ENCODE measurements around the gene EFHD1. TPM values are rescaled to one million over a fixed set of nuclear protein-coding genes. Genes with fewer than 3 reads are reported as not detected.

The EFHD1 gene
- total RNA-seq, 1 donor from 2014 or later, result 106 TPM

GRCh38 chr2:232697059-232697806 lies 63.8 kb downstream of the EFHD1 start, which contains the start of gene GIGYF2:
GIGYF2 (plus strand) TSS chr2:232697331; CDS start chr2:232735198, 37,867 bp downstream.
- Mint-ChIP-seq H3K27me3 (ENCODE audit: unreplicated experiment) (no peaks in the 10 kb centered on the region), H3K36me3 (ENCODE audit: unreplicated experiment) (peaks cover 5% of the 10 kb centered on the region), H3K4me3 (ENCODE audit: unreplicated experiment) (peak within 1 kb of the TSS; percentile 93), H3K27ac (ENCODE audit: unreplicated experiment) (peak within 1 kb of the TSS; percentile 88), H3K9me3 (ENCODE audit: unreplicated experiment) (no peaks in the 10 kb centered on the region), H3K4me1 (ENCODE audit: unreplicated experiment) (peaks cover 34% of the 10 kb centered on the region)
- TF ChIP-seq CTCF (IDR thresholded peaks at IDR 0.05), result no peak
- peak; percentile 97 for DNase-seq (ENCODE audit: extremely low spot score, unreplicated experiment)

GRCh38 chr2:232697807-232698110 lies 64.4 kb downstream of the EFHD1 start:
- H3K27me3 Mint-ChIP-seq (ENCODE audit: unreplicated experiment), result no peaks in the 10 kb centered on the region

GRCh38 chr2:232698556-232699091 lies 65.2 kb downstream of the EFHD1 start:
- Mint-ChIP-seq H3K36me3 (ENCODE audit: unreplicated experiment) (peaks cover 5% of the 10 kb centered on the region), H3K27me3 (ENCODE audit: unreplicated experiment) (no peaks in the 10 kb centered on the region), H3K9me3 (ENCODE audit: unreplicated experiment) (no peaks in the 10 kb centered on the region), H3K4me3 (ENCODE audit: unreplicated experiment) (peak overlapping the region; percentile 93), H3K4me1 (ENCODE audit: unreplicated experiment) (peaks cover 34% of the 10 kb centered on the region), H3K27ac (ENCODE audit: unreplicated experiment) (peak overlapping the region; percentile 73)
- TF ChIP-seq CTCF (IDR thresholded peaks at IDR 0.05), result no peak
- DNase-seq (ENCODE audit: extremely low spot score, unreplicated experiment), result no peak

More at GRCh38 chr2:232697807-232698110, 64.4 kb downstream of the EFHD1 start:
- no peak for DNase-seq (ENCODE audit: extremely low spot score, unreplicated experiment)
- H3K27ac Mint-ChIP-seq (ENCODE audit: unreplicated experiment), result peak overlapping the region; percentile 88
- H3K4me1 Mint-ChIP-seq (ENCODE audit: unreplicated experiment), result peaks cover 34% of the 10 kb centered on the region
- no peaks in the 10 kb centered on the region for H3K9me3 Mint-ChIP-seq (ENCODE audit: unreplicated experiment)
- H3K36me3 Mint-ChIP-seq (ENCODE audit: unreplicated experiment), result peaks cover 5% of the 10 kb centered on the region
- TF ChIP-seq CTCF (IDR thresholded peaks at IDR 0.05), result no peak
- H3K4me3 Mint-ChIP-seq (ENCODE audit: unreplicated experiment), result peak overlapping the region; percentile 93

- H3K27ac Mint-ChIP-seq (ENCODE audit: unreplicated experiment), result peak overlapping the region; percentile 73
- peak overlapping the region; percentile 93 for H3K4me3 Mint-ChIP-seq (ENCODE audit: unreplicated experiment)
These were observed 65.7 kb downstream of the EFHD1 start for GRCh38 chr2:232699110-232699509.

More at GRCh38 chr2:232699110-232699509, 65.7 kb downstream of the EFHD1 start:
- no peak for DNase-seq (ENCODE audit: extremely low spot score, unreplicated experiment)
- TF ChIP-seq CTCF (IDR thresholded peaks at IDR 0.05), result no peak
- H3K4me1 Mint-ChIP-seq (ENCODE audit: unreplicated experiment), result peaks cover 34% of the 10 kb centered on the region
- H3K9me3 Mint-ChIP-seq (ENCODE audit: unreplicated experiment), result no peaks in the 10 kb centered on the region
- H3K36me3 Mint-ChIP-seq (ENCODE audit: unreplicated experiment), result peaks cover 9% of the 10 kb centered on the region
- H3K27me3 Mint-ChIP-seq (ENCODE audit: unreplicated experiment), result no peaks in the 10 kb centered on the region
